WTC11 (cell line): Measurements from ENCODE around the gene MAP7.

ENCODE experiments used
- CREM ChIP-seq: sonication (generic); formaldehyde crosslinking; IDR thresholded peaks from 2 replicates; pipeline ENCODE4 v1.8.1; 2022; ENCODE audit warnings: mild to moderate bottlenecking, missing genetic modification reagents, moderate library complexity
- TF ChIP-seq, protein P1 (sequence below): fragments of 200-600 bp; IDR thresholded peaks from 2 replicates; pipeline ENCODE4 v1.8.0; 2022; ENCODE audit warnings: antibody characterized with exemption
- TF ChIP-seq, protein P2 (sequence below): sonication (generic); formaldehyde crosslinking; IDR thresholded peaks from 2 replicates; pipeline ENCODE4 v1.8.1; 2022; ENCODE audit warnings: low read depth, missing genetic modification reagents, borderline replicate concordance

DNA sequence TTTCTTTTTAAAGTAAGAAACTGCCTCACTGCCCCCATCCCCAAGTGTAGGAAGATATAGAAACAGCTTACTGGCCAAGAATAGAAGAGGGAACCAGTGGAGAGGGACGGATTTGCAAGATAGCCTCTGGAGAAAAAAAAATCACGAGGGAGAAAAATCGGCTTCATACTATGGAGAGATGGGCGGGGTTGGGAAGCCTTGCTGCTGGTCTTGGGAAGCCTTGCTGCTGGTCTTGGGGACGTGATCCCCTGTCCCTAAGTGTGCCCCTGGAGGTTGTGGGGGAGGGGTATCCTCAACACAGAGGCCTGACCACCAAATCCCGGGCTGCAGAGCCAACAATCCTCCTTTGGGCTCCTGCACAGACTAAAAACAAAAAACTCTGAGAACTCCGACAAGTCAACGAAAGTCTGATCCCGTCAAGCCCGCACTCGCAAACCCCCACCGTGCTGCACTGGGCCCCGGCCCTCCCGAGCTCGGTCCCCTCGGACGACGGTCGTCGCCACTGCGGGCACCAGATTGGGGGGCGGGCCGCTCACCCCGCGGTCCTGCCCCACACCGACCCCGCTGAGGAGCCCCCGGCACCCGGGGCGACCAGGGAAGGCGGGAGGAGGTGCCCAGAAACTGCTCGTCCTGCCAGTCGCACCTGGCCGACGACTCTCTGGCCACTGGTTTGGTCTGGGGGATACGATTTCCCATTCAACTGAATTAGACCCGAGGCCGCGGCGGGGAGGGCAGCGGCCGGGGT lies 750 bp downstream of the MAP7 start:
- TF ChIP-seq, protein P1, sequence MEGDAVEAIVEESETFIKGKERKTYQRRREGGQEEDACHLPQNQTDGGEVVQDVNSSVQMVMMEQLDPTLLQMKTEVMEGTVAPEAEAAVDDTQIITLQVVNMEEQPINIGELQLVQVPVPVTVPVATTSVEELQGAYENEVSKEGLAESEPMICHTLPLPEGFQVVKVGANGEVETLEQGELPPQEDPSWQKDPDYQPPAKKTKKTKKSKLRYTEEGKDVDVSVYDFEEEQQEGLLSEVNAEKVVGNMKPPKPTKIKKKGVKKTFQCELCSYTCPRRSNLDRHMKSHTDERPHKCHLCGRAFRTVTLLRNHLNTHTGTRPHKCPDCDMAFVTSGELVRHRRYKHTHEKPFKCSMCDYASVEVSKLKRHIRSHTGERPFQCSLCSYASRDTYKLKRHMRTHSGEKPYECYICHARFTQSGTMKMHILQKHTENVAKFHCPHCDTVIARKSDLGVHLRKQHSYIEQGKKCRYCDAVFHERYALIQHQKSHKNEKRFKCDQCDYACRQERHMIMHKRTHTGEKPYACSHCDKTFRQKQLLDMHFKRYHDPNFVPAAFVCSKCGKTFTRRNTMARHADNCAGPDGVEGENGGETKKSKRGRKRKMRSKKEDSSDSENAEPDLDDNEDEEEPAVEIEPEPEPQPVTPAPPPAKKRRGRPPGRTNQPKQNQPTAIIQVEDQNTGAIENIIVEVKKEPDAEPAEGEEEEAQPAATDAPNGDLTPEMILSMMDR = no peak
- TF ChIP-seq CREM (CRISPR knock-in tag) = no peak
- TF ChIP-seq, protein P2, sequence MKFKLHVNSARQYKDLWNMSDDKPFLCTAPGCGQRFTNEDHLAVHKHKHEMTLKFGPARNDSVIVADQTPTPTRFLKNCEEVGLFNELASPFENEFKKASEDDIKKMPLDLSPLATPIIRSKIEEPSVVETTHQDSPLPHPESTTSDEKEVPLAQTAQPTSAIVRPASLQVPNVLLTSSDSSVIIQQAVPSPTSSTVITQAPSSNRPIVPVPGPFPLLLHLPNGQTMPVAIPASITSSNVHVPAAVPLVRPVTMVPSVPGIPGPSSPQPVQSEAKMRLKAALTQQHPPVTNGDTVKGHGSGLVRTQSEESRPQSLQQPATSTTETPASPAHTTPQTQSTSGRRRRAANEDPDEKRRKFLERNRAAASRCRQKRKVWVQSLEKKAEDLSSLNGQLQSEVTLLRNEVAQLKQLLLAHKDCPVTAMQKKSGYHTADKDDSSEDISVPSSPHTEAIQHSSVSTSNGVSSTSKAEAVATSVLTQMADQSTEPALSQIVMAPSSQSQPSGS = no peak
